ENCODE results near the gene LAMA3.
A peak's percentile ranks its signal among the peaks of the same experiment; 100 is the strongest.

LAMA3 gene

DNA sequence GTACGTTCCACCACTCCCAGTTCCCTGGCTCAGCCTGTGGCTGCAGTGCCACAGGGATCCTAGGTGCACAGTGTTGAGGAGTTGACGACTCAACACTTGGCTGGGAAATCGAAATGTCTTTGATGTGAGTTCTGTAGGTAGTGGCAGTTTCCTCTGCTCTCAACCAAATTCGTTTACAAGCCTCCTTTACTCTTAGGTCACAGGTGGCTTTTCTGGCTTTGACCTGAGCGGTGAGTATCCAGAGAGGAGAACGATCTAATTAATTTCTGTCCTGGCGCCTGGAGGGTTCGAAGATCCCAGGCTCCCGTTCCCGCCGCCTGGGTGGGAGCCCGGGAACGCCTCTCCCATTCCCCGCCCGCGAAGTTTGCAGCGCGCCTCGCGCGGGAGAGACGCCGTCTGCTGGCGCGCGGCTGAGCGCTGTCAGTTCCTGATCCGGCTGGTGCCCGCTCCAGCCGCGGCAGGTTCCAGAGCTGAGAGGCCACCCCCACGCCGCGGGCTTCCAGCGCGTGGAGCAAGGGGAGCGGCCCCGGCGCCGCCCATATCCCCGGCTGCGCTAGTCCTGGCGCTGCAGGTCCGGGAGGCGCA lies at the start of gene LAMA3:
TSS of gene LAMA3 (plus strand) at position 423 of the 585 bp plus-strand sequence. CDS start 231 bp downstream, outside the sequence.
- Histone ChIP-seq H3K4me1 (ENCODE audit: insufficient read depth, low read length) (peaks cover 8% of the 10 kb centered on the region), H3K27me3 (ENCODE audit: insufficient read depth, low read length) (peaks cover 46% of the 10 kb centered on the region), H3K36me3 (ENCODE audit: insufficient read depth, low read length) (no peaks in the 10 kb centered on the region), H3K4me3 (ENCODE audit: low read length) (peak within 1 kb of the TSS; percentile 34), H2AFZ (ENCODE audit: low read depth, low read length) (peak within 1 kb of the TSS; percentile 84), H3K9me3 (ENCODE audit: low read length) (no peaks in the 10 kb centered on the region)

DNA sequence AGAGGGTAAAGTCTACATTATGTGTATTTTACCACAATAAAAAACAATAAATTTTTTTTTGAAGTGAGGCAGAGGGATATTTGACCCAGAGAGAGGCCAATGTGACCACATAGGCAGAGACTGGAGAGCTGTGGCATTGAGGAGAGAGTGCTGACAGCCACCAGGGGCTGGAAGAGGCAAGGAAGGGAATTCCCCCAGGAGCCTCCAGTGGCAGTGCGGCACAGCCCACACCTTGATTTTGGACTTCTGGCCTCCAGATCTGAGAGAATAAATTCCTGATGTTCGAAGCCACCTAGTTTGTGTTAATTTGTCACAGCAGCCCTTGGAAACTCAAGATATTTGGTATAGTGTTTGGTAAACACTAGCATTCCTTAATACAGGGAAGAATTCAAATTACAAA lies 49.2 kb upstream of the LAMA3 start:
- no peak overlapping the region for H2AFZ ChIP-seq (ENCODE audit: low read depth, low read length)
- H3K9me3 ChIP-seq (ENCODE audit: low read length): peaks cover 3% of the 10 kb centered on the region
- H3K4me1 ChIP-seq (ENCODE audit: insufficient read depth, low read length): no peaks in the 10 kb centered on the region
- H3K27me3 ChIP-seq (ENCODE audit: insufficient read depth, low read length): no peaks in the 10 kb centered on the region
- no peaks in the 10 kb centered on the region for H3K36me3 ChIP-seq (ENCODE audit: insufficient read depth, low read length)
- no peak overlapping the region for H3K4me3 ChIP-seq (ENCODE audit: low read length)

- H3K36me3 ChIP-seq (ENCODE audit: insufficient read depth, low read length): no peaks in the 10 kb centered on the region
- no peak overlapping the region for H3K4me3 ChIP-seq (ENCODE audit: low read length)
- no peak overlapping the region for H2AFZ ChIP-seq (ENCODE audit: low read depth, low read length)
- no peaks in the 10 kb centered on the region for H3K4me1 ChIP-seq (ENCODE audit: insufficient read depth, low read length)
- H3K27me3 ChIP-seq (ENCODE audit: insufficient read depth, low read length): no peaks in the 10 kb centered on the region
- H3K9me3 ChIP-seq (ENCODE audit: low read length): peaks cover 3% of the 10 kb centered on the region
These were observed 48.0 kb upstream of the LAMA3 start for GRCh38 chr18:23641143-23641720.

GRCh38 chr18:23641937-23642666 lies 47.2 kb upstream of the LAMA3 start:
- Histone ChIP-seq H3K4me1 (ENCODE audit: insufficient read depth, low read length) (no peaks in the 10 kb centered on the region), H3K36me3 (ENCODE audit: insufficient read depth, low read length) (no peaks in the 10 kb centered on the region), H3K9me3 (ENCODE audit: low read length) (peaks cover 3% of the 10 kb centered on the region), H2AFZ (ENCODE audit: low read depth, low read length) (no peak overlapping the region), H3K4me3 (ENCODE audit: low read length) (no peak overlapping the region), H3K27me3 (ENCODE audit: insufficient read depth, low read length) (no peaks in the 10 kb centered on the region)

GRCh38 chr18:23643815-23644490 lies 45.3 kb upstream of the LAMA3 start:
- H2AFZ ChIP-seq (ENCODE audit: low read depth, low read length): no peak overlapping the region
- peaks cover 3% of the 10 kb centered on the region for H3K9me3 ChIP-seq (ENCODE audit: low read length)
- no peaks in the 10 kb centered on the region for H3K36me3 ChIP-seq (ENCODE audit: insufficient read depth, low read length)
- H3K4me1 ChIP-seq (ENCODE audit: insufficient read depth, low read length): no peaks in the 10 kb centered on the region
- no peak overlapping the region for H3K4me3 ChIP-seq (ENCODE audit: low read length)
- H3K27me3 ChIP-seq (ENCODE audit: insufficient read depth, low read length): no peaks in the 10 kb centered on the region

DNA sequence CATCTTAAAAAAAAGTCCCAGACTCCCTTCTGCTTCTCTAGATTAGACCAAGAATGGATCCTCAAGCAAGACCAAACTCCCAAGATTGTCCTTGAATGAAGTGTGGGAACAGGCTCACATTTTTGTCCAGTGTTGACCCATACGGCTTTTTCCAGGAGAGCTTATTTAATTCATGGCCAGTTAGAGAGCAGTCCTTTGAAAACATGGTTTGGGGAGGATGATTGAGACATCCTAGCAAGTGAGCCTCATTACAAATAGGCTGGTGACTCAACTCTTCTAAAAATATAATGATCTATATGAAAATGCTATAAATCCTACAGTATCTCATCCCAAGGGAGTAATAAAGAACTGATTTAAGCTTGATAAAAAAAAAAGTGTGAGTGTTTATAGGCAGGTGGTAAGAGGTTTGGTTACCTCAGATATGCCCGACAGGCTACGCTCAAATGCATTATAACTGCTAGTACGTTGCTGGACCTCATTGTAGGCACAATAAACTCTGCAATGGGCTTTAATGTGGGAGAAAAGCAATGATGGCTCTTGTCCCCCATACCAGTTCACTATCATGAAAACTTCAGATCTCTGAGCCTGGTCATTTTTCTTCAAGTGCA lies 43.6 kb upstream of the LAMA3 start:
- H3K36me3 ChIP-seq (ENCODE audit: insufficient read depth, low read length): no peaks in the 10 kb centered on the region
- H3K4me3 ChIP-seq (ENCODE audit: low read length): no peak overlapping the region
- no peaks in the 10 kb centered on the region for H3K4me1 ChIP-seq (ENCODE audit: insufficient read depth, low read length)
- no peak overlapping the region for H2AFZ ChIP-seq (ENCODE audit: low read depth, low read length)
- H3K9me3 ChIP-seq (ENCODE audit: low read length): peaks cover 3% of the 10 kb centered on the region
- H3K27me3 ChIP-seq (ENCODE audit: insufficient read depth, low read length): no peaks in the 10 kb centered on the region

- H3K9me3 ChIP-seq (ENCODE audit: low read length): peaks cover 3% of the 10 kb centered on the region
- H3K36me3 ChIP-seq (ENCODE audit: insufficient read depth, low read length): no peaks in the 10 kb centered on the region
- H3K27me3 ChIP-seq (ENCODE audit: insufficient read depth, low read length): no peaks in the 10 kb centered on the region
- H2AFZ ChIP-seq (ENCODE audit: low read depth, low read length): no peak overlapping the region
- no peak overlapping the region for H3K4me3 ChIP-seq (ENCODE audit: low read length)
- H3K4me1 ChIP-seq (ENCODE audit: insufficient read depth, low read length): peaks cover 5% of the 10 kb centered on the region
These were observed 43.0 kb upstream of the LAMA3 start for GRCh38 chr18:23646282-23646681.

- no peak overlapping the region for H3K4me3 ChIP-seq (ENCODE audit: low read length)
- H3K4me1 ChIP-seq (ENCODE audit: insufficient read depth, low read length): peaks cover 8% of the 10 kb centered on the region
- H3K36me3 ChIP-seq (ENCODE audit: insufficient read depth, low read length): no peaks in the 10 kb centered on the region
- no peak overlapping the region for H2AFZ ChIP-seq (ENCODE audit: low read depth, low read length)
- H3K27me3 ChIP-seq (ENCODE audit: insufficient read depth, low read length): no peaks in the 10 kb centered on the region
- H3K9me3 ChIP-seq (ENCODE audit: low read length): no peaks in the 10 kb centered on the region
These were observed 40.8 kb upstream of the LAMA3 start for GRCh38 chr18:23648456-23648855.

GRCh38 chr18:23648940-23649607 lies 40.2 kb upstream of the LAMA3 start:
- no peaks in the 10 kb centered on the region for H3K36me3 ChIP-seq (ENCODE audit: insufficient read depth, low read length)

DNA sequence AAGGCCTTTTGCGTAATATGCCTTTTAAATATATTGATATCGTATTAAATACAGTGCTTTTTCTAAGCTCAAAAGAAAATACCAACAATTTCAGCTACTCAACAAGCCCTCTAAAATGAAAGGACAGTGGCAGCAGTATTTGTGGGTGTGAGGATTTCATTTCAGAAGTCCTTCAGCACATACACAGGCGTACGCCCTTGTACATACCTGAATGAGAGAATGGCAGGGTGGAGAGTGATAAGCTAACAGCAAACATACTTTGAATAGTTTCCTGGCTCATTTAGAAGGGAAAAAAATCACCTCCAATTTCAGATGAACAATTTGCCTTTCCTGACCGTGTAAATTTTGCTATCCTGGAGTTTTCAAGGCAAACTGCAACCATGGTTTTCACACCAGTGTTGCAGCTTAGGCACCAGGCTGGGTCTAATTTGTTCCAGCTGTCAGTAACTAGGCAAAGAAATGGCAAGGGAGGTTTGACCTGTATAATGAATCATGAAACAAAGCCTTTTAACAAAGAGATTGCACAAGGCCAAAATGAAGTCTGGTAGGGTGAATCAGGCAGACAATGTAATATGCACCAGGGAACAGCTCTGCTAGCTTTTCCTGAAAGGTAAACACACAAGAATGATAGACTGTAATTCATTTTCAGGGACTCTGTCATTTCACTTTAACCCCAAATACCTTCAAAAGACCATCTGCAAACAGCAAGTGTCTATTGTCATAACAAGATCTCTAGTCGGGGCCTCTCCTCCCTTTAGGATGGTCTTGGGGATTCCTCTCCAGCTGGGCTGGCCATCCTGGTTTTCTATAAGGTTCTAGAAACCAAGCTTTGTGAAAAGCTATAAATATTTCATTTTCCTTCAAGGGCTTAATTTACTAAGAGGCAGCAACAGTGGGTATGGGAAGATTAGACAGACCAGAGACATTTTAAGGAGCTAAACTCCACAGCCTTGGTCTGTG lies 38.0 kb upstream of the LAMA3 start:
- Histone ChIP-seq H3K9me3 (ENCODE audit: low read length) (no peaks in the 10 kb centered on the region), H3K4me1 (ENCODE audit: insufficient read depth, low read length) (peaks cover 8% of the 10 kb centered on the region), H2AFZ (ENCODE audit: low read depth, low read length) (no peak overlapping the region), H3K4me3 (ENCODE audit: low read length) (no peak overlapping the region), H3K36me3 (ENCODE audit: insufficient read depth, low read length) (no peaks in the 10 kb centered on the region), H3K27me3 (ENCODE audit: insufficient read depth, low read length) (no peaks in the 10 kb centered on the region)

More at GRCh38 chr18:23648940-23649607, 40.2 kb upstream of the LAMA3 start:
- Histone ChIP-seq H2AFZ (ENCODE audit: low read depth, low read length) (no peak overlapping the region), H3K4me3 (ENCODE audit: low read length) (no peak overlapping the region), H3K27me3 (ENCODE audit: insufficient read depth, low read length) (no peaks in the 10 kb centered on the region), H3K9me3 (ENCODE audit: low read length) (no peaks in the 10 kb centered on the region), H3K4me1 (ENCODE audit: insufficient read depth, low read length) (peaks cover 8% of the 10 kb centered on the region)

DNA sequence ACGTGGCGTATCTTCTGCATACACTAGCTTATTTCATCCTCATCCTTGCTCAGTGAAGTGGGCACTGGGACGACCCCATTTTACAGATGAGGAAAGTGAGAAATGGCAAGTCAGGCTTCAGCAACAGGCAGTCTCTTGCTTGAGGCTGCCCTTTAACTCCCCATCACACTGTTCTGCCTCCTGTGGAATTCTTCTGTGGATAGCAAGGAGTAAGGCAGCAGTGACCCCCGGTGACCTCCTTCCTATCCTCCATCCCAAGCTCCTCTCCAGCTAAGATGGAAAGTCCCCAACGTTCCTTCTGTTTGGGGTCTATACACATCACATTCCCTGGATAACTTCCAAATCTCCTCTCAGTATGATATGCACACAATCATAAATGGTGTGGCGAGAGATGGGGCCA lies 37.0 kb upstream of the LAMA3 start:
- Histone ChIP-seq H3K36me3 (ENCODE audit: insufficient read depth, low read length) (no peaks in the 10 kb centered on the region), H3K4me3 (ENCODE audit: low read length) (no peak overlapping the region), H3K4me1 (ENCODE audit: insufficient read depth, low read length) (peaks cover 8% of the 10 kb centered on the region), H3K27me3 (ENCODE audit: insufficient read depth, low read length) (peaks cover 4% of the 10 kb centered on the region), H2AFZ (ENCODE audit: low read depth, low read length) (no peak overlapping the region), H3K9me3 (ENCODE audit: low read length) (no peaks in the 10 kb centered on the region)

- Histone ChIP-seq H3K9me3 (ENCODE audit: low read length) (no peaks in the 10 kb centered on the region), H3K4me1 (ENCODE audit: insufficient read depth, low read length) (peaks cover 7% of the 10 kb centered on the region), H3K4me3 (ENCODE audit: low read length) (no peak overlapping the region), H3K36me3 (ENCODE audit: insufficient read depth, low read length) (no peaks in the 10 kb centered on the region), H2AFZ (ENCODE audit: low read depth, low read length) (no peak overlapping the region), H3K27me3 (ENCODE audit: insufficient read depth, low read length) (peaks cover 44% of the 10 kb centered on the region)
These were observed 31.0 kb upstream of the LAMA3 start for GRCh38 chr18:23658285-23658684.

Measured in neuron (in vitro differentiated cells).